Omental fat pad (tissue), 4 donors: Measurements from ENCODE around the gene SEMA4D. TPM values are rescaled to one million over a fixed set of nuclear protein-coding genes. Genes with fewer than 3 reads are reported as not detected.

ENCODE experiments used
- ATAC-seq: fragments of 150-250 bp; one replicate; pipeline ENCODE4 v1.9.1; 2016; ENCODE audit warnings: mild to moderate bottlenecking, moderate library complexity; ENCODE audit not compliant: low FRiP score
- DNase-seq: peaks from one replicate; pipeline ENCODE4 v3.0.0-alpha.2; 2019; ENCODE audit warnings: low spot score
- total RNA-seq, 4 donors: library from RNA; depleted of rRNA; stranded (reverse); fragments of >200 nt; gene quantifications; one replicate each; pipeline ENCODE4 v1.1.0, GENCODE V29; 2016
- TF ChIP-seq, protein P1 (sequence below), 3 donors: fragments of 450-650 bp; IDR thresholded peaks; one replicate each; pipeline ENCODE4 v1.5.1; 2016 to 2017; ENCODE audit warnings: antibody characterized with exemption in 3 of 3, mild to moderate bottlenecking in 3 of 3, moderate library complexity in 2 of 3

Gene SEMA4D
- total RNA-seq, 4 donors from 2014 or later = 14.2 to 49.5 (median 18.3) TPM

DNA sequence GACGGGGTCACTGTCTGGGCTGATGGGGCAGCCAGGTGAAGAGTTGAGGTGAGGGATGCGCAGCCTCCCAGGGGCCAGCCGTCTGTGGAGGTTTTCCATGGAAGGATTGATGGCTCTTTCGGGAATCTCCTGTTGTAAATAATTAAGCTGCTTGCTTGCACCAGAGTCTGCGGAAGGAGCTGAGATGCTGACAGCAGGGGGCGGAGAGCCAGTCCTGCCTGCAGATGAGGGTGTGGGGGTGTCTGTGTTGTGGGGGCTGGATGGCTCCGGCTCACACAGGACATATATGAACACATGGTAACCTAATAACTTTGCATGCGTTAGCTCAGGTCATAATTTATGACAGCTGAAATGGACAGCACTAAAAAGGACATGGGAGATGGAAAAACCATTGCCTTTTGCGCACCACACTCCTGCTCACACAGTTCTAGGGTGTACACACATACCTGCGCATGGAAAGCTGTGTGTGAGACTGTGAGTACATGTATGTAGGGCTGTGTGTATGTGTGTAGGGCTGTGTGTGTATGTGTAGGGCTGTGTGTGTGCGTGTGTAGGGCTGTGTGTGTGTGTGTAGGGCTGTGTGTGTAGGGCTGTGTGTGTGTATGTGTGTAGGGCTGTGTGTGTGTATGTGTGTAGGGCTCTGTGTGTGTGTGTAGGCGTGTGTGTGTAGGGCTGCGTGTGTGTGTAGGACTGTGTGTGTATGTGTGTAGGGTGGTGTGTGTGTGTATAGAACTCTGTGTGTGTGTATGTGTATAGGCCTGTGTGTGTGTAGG lies 36.8 kb upstream of the SEMA4D start:
- ATAC-seq (no peak), DNase-seq (no peak)
- TF ChIP-seq, protein P1, sequence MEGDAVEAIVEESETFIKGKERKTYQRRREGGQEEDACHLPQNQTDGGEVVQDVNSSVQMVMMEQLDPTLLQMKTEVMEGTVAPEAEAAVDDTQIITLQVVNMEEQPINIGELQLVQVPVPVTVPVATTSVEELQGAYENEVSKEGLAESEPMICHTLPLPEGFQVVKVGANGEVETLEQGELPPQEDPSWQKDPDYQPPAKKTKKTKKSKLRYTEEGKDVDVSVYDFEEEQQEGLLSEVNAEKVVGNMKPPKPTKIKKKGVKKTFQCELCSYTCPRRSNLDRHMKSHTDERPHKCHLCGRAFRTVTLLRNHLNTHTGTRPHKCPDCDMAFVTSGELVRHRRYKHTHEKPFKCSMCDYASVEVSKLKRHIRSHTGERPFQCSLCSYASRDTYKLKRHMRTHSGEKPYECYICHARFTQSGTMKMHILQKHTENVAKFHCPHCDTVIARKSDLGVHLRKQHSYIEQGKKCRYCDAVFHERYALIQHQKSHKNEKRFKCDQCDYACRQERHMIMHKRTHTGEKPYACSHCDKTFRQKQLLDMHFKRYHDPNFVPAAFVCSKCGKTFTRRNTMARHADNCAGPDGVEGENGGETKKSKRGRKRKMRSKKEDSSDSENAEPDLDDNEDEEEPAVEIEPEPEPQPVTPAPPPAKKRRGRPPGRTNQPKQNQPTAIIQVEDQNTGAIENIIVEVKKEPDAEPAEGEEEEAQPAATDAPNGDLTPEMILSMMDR (IDR thresholded peaks at IDR 0.05) = no peak

DNA sequence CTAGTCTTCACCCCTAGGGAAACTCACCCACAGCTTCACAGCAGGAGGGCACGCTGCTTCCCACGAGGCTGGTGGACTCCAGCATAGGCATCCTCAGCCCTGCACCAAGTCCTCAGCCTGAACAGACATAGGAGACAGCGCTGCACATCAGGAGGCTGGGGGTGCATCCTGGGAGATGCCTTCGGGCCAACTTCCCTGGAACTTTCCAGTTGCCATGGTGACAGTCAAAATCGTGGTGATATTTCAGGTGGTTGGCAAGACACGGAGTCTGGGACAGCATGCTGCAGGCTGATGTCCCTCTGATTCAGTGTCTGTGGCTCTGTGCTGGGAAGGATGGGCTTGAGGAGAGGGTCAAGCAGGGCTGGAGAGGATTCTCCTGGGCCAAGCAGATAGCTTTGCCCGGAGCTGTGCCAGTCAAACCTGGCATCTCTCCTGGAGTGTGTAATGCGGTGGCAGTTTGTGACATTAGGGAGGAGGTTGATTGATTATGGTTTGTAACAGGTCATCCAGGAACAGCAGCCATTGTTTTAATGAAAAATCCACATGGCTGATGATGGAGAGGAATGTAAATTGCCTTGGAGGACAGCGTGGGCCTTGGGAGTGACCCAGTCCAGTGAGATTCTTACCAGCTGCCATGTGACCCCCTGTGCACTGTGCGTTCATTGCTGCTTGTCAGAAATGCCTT lies 35.6 kb upstream of the SEMA4D start:
- DNase-seq (no peak), ATAC-seq (no peak)
- TF ChIP-seq, protein P1 (IDR thresholded peaks at IDR 0.05) = no peak

DNA sequence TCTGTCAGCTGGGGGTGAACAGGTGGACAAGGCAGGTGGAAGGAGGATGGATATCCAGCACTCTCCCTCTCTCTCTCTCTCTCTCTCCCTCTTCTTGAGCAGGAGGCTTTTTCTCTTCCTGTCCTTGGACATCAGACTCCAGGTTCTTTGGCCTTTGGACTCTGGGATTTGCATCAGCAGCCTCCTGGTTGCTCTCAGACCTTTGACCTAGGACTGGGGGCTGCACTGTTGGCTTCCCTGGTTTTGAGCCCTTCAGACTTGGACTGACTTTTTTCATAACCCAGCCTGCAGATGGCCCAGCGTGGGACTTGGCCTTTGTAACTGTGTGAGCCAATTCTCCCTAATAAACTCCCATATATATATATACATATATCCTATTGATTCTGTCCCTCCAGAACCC lies 35.0 kb upstream of the SEMA4D start:
- no peak for DNase-seq
- no peak for ATAC-seq
- TF ChIP-seq, protein P1 (IDR thresholded peaks at IDR 0.05) = no peak

DNA sequence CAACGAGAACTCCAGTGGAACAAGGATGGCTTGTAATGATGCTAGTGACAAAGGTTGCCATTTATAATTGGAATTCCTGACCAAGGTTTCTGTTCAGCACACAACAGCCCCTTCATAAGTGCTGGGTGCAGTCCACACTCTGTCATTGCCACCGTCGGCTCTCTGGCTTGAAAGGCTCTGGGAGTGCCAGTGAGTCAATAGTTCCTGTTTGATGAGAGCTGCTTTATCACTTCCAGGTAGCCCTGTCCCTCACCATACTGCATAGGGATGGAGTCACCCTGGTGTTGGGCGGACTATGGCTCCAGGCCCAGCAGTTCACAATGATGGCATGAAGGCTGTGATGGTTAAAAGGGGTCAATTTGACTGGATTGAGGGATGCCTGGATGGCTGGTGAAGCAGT lies 34.6 kb upstream of the SEMA4D start:
- ATAC-seq = no peak

GRCh38 chr9:89531766-89532165 lies 33.9 kb upstream of the SEMA4D start:
- TF ChIP-seq, protein P1 (IDR thresholded peaks at IDR 0.05) = no peak
- DNase-seq (no peak), ATAC-seq (no peak)

More for the DNA sequence above, 34.6 kb upstream of the SEMA4D start:
- TF ChIP-seq, protein P1 (IDR thresholded peaks at IDR 0.05) = no peak
- DNase-seq = no peak

DNA sequence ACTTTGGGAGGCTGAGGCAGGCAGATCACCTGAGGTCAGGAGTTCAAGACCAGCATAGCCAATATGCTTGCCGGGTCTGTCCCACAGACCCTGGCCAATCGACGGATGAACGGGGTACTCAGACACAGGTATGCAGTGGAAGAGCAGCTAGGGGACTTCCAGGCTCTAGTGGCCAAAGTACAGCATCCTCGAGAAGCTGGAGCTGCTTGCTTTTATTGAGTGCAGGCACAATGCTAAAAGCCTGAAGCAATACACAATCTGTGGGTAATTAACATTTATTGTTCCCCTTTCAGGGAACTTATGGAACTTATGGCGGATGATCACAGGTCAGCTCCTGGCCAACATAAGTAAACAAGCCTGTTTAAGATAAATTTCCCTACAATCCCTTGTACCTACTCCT lies 32.8 kb upstream of the SEMA4D start:
- DNase-seq (no peak), ATAC-seq (no peak)
- TF ChIP-seq, protein P1 (IDR thresholded peaks at IDR 0.05) = no peak
